ENCODE results near the gene FIGN.

DNA sequence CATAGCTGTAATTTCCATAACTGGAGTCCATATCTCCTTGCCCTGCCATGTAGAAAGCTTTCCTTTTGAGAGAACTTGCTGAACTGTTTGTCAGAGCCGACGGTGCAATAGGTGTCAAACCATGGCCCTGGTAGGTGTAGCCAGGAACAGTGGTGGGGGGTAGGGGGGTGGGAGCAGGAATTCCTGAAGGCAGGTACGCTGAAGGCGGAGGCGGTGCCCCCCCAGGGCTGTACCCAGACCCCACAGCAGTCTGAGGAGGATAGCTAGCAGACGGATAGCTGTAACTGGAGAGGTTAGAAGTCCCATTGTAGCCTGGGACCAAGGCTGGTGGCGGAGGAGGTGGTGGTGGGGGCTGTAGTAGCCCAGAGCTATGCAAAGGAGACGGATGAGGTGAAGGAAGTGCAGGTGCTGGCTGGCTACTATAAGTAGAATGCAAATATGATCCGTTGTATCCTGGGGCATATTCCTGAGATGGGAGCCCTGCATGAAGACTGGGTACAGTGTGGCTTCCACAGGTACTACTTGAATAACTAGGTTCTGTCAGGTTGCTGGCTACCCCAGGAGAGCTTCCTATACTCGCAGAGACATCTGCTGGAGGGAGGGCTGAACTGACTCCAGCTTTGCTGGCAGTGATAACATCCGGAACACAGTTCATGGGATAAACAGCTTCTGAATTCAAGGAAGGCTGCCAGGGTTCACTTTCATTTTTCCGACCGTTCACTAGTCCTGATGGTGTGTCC lies 124.8 kb downstream of the FIGN start:
- TF ChIP-seq, protein P1, sequence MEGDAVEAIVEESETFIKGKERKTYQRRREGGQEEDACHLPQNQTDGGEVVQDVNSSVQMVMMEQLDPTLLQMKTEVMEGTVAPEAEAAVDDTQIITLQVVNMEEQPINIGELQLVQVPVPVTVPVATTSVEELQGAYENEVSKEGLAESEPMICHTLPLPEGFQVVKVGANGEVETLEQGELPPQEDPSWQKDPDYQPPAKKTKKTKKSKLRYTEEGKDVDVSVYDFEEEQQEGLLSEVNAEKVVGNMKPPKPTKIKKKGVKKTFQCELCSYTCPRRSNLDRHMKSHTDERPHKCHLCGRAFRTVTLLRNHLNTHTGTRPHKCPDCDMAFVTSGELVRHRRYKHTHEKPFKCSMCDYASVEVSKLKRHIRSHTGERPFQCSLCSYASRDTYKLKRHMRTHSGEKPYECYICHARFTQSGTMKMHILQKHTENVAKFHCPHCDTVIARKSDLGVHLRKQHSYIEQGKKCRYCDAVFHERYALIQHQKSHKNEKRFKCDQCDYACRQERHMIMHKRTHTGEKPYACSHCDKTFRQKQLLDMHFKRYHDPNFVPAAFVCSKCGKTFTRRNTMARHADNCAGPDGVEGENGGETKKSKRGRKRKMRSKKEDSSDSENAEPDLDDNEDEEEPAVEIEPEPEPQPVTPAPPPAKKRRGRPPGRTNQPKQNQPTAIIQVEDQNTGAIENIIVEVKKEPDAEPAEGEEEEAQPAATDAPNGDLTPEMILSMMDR (IDR thresholded peaks at IDR 0.05) = peak in 1 of 6 experiments; percentile 9
- no peak for TF ChIP-seq POLR2A (IDR thresholded peaks at IDR 0.05)
